ENCODE results near the gene LPIN1.

LPIN1 gene

DNA sequence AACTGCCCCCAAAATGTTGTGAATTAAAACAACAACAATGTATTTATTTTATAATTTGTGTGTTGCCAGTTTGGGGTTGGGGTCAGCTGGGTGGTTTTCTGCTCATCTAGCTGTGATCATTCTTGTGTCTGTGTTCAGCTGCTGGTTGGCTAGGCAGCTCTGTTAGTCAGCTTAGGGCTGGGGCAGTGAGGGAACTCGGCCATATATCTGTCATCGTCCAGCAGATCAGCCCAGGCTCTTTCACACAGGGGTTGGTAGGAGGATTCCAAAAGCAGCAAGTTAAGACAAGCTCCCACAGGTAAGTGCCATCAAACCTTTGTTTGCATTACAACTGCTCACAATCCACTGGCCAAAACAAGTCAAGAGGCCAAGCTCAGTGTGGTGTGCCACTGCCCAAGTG, 121.5 kb downstream of the LPIN1 start:
- no peak for TF ChIP-seq SIN3A (IDR thresholded peaks at IDR 0.05; ENCODE audit: borderline replicate concordance, insufficient read depth, low read length)

DNA sequence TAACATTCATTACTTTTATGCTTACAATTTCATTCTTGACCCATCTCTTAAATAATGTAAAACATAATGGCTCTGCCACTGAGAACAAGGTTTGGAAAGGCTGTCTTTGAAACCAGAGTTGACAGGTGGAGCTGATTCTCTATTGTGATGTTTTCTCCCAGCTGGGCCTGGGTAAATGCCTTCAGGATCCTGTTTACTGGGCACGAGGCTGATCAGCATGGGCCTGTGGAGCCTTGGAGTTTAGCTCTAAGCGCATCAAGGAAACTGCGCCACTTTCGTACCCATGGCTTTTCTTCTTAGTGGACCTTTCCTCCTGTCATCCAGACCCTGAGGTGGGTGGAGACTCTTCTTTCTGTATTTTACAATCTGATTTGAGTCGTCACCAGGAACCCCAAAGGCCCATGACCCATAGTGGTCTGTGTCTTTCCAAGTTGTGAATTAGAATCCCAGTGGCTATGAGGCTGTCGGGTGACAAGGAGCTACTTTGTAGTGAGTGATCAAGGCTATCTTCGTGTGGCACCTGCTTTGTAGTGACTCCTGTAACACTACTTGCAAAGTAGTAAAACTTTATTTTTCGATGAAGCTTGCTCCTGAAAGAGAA, 123.1 kb downstream of the LPIN1 start:
- TF ChIP-seq TAF1 (IDR thresholded peaks at IDR 0.05; ENCODE audit: borderline replicate concordance, insufficient read depth, low read length) = no peak
- TF ChIP-seq FOXP2 (optimal IDR thresholded peaks at IDR 0.05; ENCODE audit: borderline replicate concordance, extremely low read depth, extremely low read length, insufficient read depth) = no peak
- no peak for TF ChIP-seq POLR2AphosphoS5 (IDR thresholded peaks at IDR 0.05; ENCODE audit: low read depth, low read length)
- TF ChIP-seq, protein P1, sequence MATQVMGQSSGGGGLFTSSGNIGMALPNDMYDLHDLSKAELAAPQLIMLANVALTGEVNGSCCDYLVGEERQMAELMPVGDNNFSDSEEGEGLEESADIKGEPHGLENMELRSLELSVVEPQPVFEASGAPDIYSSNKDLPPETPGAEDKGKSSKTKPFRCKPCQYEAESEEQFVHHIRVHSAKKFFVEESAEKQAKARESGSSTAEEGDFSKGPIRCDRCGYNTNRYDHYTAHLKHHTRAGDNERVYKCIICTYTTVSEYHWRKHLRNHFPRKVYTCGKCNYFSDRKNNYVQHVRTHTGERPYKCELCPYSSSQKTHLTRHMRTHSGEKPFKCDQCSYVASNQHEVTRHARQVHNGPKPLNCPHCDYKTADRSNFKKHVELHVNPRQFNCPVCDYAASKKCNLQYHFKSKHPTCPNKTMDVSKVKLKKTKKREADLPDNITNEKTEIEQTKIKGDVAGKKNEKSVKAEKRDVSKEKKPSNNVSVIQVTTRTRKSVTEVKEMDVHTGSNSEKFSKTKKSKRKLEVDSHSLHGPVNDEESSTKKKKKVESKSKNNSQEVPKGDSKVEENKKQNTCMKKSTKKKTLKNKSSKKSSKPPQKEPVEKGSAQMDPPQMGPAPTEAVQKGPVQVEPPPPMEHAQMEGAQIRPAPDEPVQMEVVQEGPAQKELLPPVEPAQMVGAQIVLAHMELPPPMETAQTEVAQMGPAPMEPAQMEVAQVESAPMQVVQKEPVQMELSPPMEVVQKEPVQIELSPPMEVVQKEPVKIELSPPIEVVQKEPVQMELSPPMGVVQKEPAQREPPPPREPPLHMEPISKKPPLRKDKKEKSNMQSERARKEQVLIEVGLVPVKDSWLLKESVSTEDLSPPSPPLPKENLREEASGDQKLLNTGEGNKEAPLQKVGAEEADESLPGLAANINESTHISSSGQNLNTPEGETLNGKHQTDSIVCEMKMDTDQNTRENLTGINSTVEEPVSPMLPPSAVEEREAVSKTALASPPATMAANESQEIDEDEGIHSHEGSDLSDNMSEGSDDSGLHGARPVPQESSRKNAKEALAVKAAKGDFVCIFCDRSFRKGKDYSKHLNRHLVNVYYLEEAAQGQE (IDR thresholded peaks at IDR 0.05; ENCODE audit: insufficient read depth in 1 of 2, low read depth in 2 of 2, low read length in 2 of 2) = no peak
- TF ChIP-seq SIN3A (IDR thresholded peaks at IDR 0.05; ENCODE audit: borderline replicate concordance, insufficient read depth, low read length) = no peak

DNA sequence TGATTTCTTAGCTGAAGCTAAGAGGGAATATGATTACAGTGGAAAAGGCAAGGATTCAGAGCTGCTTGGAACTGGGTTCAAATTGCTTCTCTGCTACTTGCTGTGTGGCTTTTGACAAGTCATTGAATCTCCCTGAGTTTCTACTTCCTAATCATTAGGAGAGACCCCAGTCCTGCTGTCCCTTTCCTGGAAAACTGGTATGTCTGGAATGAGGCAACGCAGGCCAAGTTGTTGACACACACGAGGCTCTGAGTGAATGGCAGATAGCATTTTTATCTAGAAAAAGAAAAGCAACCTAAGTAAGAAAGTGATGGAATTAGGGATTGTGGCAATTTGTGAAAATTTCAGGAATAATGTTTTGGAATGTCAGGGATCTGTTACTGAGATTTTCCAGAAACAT, 123.6 kb downstream of the LPIN1 start:
- no peak for TF ChIP-seq POLR2AphosphoS5 (IDR thresholded peaks at IDR 0.05; ENCODE audit: low read depth, low read length)
- no peak for TF ChIP-seq SIN3A (IDR thresholded peaks at IDR 0.05; ENCODE audit: borderline replicate concordance, insufficient read depth, low read length)

DNA sequence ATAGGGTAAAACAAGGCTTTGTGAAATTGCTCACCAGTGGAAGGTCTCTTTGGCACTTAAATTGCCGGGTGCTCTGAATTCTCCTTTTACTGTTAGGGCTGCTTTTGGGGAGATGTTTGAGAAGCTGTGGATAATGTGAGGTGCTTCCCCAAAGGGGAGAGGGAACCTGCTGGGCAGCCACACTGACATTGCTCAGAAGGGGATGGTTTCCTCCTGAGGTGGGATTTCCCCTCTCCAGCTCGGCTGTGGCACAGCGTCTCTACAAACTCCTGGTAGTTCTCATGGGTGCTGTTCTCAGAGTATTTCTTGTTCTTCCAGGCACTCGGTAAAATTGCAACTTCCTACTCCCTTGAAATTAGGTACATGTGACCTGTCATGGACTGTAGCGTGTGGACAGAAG, 124.2 kb downstream of the LPIN1 start:
- TF ChIP-seq FOXP2 (optimal IDR thresholded peaks at IDR 0.05; ENCODE audit: borderline replicate concordance, extremely low read depth, extremely low read length, insufficient read depth) = no peak
- TF ChIP-seq, protein P1 (IDR thresholded peaks at IDR 0.05; ENCODE audit: insufficient read depth in 1 of 2, low read depth in 2 of 2, low read length in 2 of 2) = no peak
- TF ChIP-seq TAF1 (IDR thresholded peaks at IDR 0.05; ENCODE audit: borderline replicate concordance, insufficient read depth, low read length) = no peak
- no peak for TF ChIP-seq SIN3A (IDR thresholded peaks at IDR 0.05; ENCODE audit: borderline replicate concordance, insufficient read depth, low read length)
- no peak for TF ChIP-seq POLR2AphosphoS5 (IDR thresholded peaks at IDR 0.05; ENCODE audit: low read depth, low read length)

DNA sequence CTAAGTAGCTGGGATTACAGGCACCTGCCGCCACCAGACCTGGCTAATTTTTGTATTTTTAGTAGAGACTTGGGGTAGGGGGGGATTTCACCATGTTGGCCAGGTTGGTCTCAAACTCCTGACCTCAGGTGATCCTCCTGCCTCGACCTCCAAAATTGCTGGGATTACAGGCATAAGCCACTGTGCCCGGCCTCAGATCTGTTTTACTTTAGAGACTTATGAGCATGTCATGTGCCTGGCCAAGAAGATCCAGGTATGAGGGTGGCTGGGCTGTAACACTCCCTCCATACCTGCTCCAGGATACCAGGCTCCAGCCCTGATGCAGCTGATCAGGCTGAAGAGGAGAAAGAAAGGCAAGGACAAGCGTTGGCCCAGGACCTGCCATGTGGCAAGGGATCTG, 125.0 kb downstream of the LPIN1 start:
- TF ChIP-seq POLR2AphosphoS5 (IDR thresholded peaks at IDR 0.05; ENCODE audit: low read depth, low read length) = no peak

DNA sequence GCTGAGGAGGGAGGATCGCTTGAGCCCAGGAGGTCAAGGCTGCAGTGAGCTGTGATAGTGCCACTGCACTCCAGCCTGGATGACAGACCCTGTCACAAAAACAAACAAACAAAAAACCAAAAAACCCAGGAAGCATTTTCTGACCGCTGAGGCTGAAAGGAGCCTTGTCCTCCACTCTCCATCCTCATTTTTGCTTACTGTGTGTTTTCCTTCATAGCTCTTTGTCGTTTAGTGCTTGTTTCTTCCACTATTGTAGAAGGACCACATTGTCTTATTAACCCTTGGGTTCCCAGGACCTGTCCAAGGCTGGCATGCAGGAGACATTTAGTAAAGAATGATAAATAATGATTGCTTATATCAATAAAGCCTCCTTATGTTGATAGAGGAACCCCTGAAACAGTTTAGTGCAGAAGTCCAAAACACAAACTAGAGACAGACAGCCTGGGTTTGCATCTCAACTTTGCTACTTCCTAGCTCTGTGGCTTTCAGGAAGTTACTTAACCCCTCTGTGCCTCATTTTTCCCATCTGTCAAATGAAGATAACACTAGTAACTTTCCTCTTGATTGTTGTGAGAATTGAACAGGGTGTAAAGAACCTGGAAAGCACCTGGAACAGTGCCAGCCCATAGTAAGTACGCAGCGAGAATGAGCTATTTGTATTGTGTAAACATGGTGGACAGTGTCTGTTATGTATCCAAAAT, 126.0 kb downstream of the LPIN1 start:
- TF ChIP-seq POLR2AphosphoS5 (IDR thresholded peaks at IDR 0.05; ENCODE audit: low read depth, low read length) = no peak
- no peak for TF ChIP-seq SIN3A (IDR thresholded peaks at IDR 0.05; ENCODE audit: borderline replicate concordance, insufficient read depth, low read length)
- TF ChIP-seq FOXP2 (optimal IDR thresholded peaks at IDR 0.05; ENCODE audit: borderline replicate concordance, extremely low read depth, extremely low read length, insufficient read depth) = no peak
- TF ChIP-seq TAF1 (IDR thresholded peaks at IDR 0.05; ENCODE audit: borderline replicate concordance, insufficient read depth, low read length) = no peak
- TF ChIP-seq, protein P1 (IDR thresholded peaks at IDR 0.05; ENCODE audit: insufficient read depth in 1 of 2, low read depth in 2 of 2, low read length in 2 of 2) = no peak

DNA sequence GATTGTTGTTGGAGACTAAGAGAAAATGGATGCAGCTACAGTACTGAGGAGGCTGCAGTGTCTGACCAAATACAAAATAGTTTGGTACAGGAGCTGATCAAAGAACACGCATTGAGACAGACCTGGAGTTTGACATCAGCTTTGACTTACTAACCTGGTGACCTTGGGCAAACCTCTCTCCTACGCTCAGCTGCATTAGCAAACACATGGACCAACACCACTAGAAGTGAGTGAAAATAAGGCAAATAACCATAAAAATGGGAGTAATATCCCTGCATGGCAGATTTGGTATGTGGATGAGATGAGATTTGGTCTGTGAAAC, 126.5 kb downstream of the LPIN1 start:
- TF ChIP-seq POLR2AphosphoS5 (IDR thresholded peaks at IDR 0.05; ENCODE audit: low read depth, low read length) = no peak
- TF ChIP-seq SIN3A (IDR thresholded peaks at IDR 0.05; ENCODE audit: borderline replicate concordance, insufficient read depth, low read length) = no peak
- TF ChIP-seq, protein P1 (IDR thresholded peaks at IDR 0.05; ENCODE audit: insufficient read depth in 1 of 2, low read depth in 2 of 2, low read length in 2 of 2) = no peak
- no peak for TF ChIP-seq TAF1 (IDR thresholded peaks at IDR 0.05; ENCODE audit: borderline replicate concordance, insufficient read depth, low read length)
- no peak for TF ChIP-seq FOXP2 (optimal IDR thresholded peaks at IDR 0.05; ENCODE audit: borderline replicate concordance, extremely low read depth, extremely low read length, insufficient read depth)
